Left lung (tissue), 10 donors: ENCODE measurements around the gene RYK. TPM values are rescaled to one million over a fixed set of nuclear protein-coding genes. Genes with fewer than 3 reads are reported as not detected.

Experiments
- ATAC-seq: fragments of 200-7000 bp; cut with Tn5 transposase; one replicate; pipeline ENCODE4 v1.9.1; 2020; ENCODE audit warnings: moderate library complexity
- DNase-seq, 4 donors: peaks; one replicate each; pipeline ENCODE4 v3.0.0-alpha.2; 2013 to 2020
- H3K27ac ChIP-seq, 2 donors: fragments of 200-600 bp; sonication (generic) in 1 of 2; one replicate each; pipeline versions ENCODE4 v1.5.0 to v1.8.0; 2020 to 2021
- H3K27me3 ChIP-seq, 2 donors: fragments of 200-600 bp; sonication (generic) in 1 of 2; one replicate each; pipeline versions ENCODE4 v1.5.0 to v1.8.0; 2020 to 2021
- H3K36me3 ChIP-seq, 2 donors: fragments of 200-600 bp; sonication (generic) in 1 of 2; one replicate each; pipeline versions ENCODE4 v1.5.0 to v1.8.0; 2020 to 2021
- H3K4me1 ChIP-seq, 2 donors: fragments of 200-600 bp; one replicate each; pipeline ENCODE4 v1.8.0; 2021
- H3K4me3 ChIP-seq, 2 donors: fragments of 200-600 bp; sonication (generic) in 1 of 2; one replicate each; pipeline versions ENCODE4 v1.5.0 to v1.8.0; 2020 to 2021; ENCODE audit warnings: mild to moderate bottlenecking in 1 of 2
- H3K9me3 ChIP-seq, 2 donors: fragments of 200-600 bp; sonication (generic) in 1 of 2; one replicate each; pipeline versions ENCODE4 v1.5.0 to v1.8.0; 2020 to 2021
- intact Hi-C, 2 donors: fragments of 100-400 bp; cut with DNase I; formaldehyde crosslinking; loops; one replicate each; pipeline versions ENCODE4 v1.11.2 to v1.14.2; 2022
- polyA plus RNA-seq, 6 donors: library from polyadenylated mRNA; unstranded; fragments of 120-200 nt; gene quantifications; one replicate each; pipeline ENCODE4 v1.2.1, GENCODE V29; 2013; ENCODE audit not compliant: insufficient read length in 6 of 6
- total RNA-seq, 2 donors: library from RNA; stranded (reverse); fragmentation: NEBNext Ultra II Directional; extraction: Animal tissue kit (Norgen Biotek cat#: 25700); gene quantifications; one replicate each; pipeline ENCODE4 v1.2.1, GENCODE V29; 2021
- TF ChIP-seq, protein P1 (sequence below), 2 donors: fragments of 200-600 bp; sonication (generic) in 1 of 2; IDR thresholded peaks; one replicate each; pipeline versions ENCODE4 v1.5.0 to v1.8.0; 2021; ENCODE audit warnings: antibody characterized with exemption in 2 of 2
- donor health status: DM: no; HTN: yes; CAD: no.
- donor health status: DM: no; HTN: no; CAD: no.

RYK gene
- total and polyA plus RNA-seq, 8 donors = 44.1 to 146 (median 125) TPM

DNA sequence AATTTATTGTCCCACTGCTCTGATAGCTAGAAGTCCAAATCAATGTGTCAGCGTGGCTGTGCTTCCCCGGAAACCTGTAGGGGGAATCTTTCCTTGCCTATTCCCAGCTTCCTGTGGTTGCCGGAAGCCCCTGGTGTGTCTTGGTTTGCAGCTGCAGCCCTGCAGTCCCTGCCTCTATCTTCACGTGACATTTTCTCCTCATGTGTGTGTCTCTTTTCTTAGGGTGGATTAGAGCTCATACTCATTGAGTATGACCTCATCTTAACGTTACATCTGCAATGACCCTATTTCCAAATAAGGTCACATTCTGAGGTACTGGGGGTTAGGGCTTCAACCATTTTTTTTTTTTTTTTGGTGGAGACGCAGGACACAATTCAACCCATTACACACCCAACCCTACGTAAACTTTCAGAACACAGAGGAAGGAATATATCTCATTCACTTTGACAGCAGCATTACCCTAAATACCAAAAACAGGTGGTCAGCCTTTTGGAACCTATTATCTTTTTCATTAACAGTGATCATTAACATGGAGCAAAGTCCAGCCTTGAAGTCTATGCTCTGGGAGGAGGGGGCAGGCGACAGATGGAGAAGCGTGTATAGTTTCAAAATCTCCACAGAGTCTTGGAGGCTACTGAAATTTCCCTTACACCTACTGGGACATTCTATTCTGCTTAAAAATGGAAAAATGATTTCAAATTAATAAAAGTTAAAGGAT, 88.6 kb downstream of the RYK start:
- Histone ChIP-seq H3K27me3 (no peaks in the 10 kb centered on the region), H3K4me1 (no peaks in the 10 kb centered on the region), H3K9me3 (no peaks in the 10 kb centered on the region), H3K4me3 (no peak overlapping the region), H3K27ac (no peak overlapping the region), H3K36me3 (peaks cover 0 to 35% of the 10 kb centered on the region in 2 donors)
- no peak for DNase-seq
- ATAC-seq = no peak
- TF ChIP-seq, protein P1, sequence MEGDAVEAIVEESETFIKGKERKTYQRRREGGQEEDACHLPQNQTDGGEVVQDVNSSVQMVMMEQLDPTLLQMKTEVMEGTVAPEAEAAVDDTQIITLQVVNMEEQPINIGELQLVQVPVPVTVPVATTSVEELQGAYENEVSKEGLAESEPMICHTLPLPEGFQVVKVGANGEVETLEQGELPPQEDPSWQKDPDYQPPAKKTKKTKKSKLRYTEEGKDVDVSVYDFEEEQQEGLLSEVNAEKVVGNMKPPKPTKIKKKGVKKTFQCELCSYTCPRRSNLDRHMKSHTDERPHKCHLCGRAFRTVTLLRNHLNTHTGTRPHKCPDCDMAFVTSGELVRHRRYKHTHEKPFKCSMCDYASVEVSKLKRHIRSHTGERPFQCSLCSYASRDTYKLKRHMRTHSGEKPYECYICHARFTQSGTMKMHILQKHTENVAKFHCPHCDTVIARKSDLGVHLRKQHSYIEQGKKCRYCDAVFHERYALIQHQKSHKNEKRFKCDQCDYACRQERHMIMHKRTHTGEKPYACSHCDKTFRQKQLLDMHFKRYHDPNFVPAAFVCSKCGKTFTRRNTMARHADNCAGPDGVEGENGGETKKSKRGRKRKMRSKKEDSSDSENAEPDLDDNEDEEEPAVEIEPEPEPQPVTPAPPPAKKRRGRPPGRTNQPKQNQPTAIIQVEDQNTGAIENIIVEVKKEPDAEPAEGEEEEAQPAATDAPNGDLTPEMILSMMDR (IDR thresholded peaks at IDR 0.05) = no peak
- intact Hi-C loops = no loop called here

DNA sequence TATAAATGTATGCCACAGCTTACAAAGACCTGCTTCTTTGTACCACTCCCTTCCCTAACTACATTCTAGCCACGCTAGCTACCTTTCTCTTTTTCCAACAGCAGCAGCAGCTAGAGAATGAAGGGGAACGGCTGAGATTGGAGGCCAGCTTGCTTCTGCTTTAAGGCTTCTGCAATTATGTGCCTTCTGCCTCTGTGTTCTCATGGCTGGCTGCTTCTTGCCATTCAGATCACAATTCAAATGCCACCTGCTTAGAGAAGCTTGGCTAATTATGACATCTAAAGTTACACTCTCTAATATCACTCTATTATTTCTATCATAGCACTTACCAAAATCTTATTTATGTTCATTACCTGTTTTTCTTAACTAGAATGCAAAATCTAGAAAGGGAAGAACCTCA, 95.2 kb downstream of the RYK start:
- ATAC-seq = no peak
- peaks cover 0 to 62% of the 10 kb centered on the region in 2 donors for H3K36me3 ChIP-seq
- TF ChIP-seq, protein P1 (IDR thresholded peaks at IDR 0.05) = no peak
- H3K9me3 ChIP-seq = no peaks in the 10 kb centered on the region
- no peaks in the 10 kb centered on the region for H3K27me3 ChIP-seq
- no peaks in the 10 kb centered on the region for H3K4me1 ChIP-seq
- no peak for DNase-seq
- intact Hi-C loops = no loop called here
- H3K27ac ChIP-seq = no peak overlapping the region
- no peak overlapping the region for H3K4me3 ChIP-seq

DNA sequence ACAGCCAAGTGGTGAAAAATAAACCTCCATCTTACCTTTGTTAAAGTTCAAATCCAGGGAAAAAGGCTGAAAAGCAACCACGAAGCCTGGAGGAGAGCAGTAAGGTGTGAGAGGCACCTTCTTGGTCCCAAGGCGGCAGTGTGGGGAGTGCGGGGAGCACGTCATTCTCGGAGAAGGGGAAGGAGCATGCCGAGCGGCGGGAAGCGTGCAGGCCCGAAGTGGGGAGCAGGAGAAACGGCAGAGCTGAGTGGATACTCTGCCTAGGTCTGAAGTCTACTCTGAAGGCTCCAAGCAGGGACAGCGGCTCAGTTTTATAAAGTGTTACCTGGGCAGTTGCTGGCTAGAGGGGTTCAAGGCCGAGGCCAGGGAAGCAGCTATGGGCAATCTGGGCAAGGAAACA, 96.9 kb downstream of the RYK start:
- DNase-seq = no peak
- no peak for ATAC-seq
- intact Hi-C loops = no loop called here
- Histone ChIP-seq H3K9me3 (no peaks in the 10 kb centered on the region), H3K4me3 (no peak overlapping the region), H3K27ac (no peak overlapping the region), H3K36me3 (peaks cover 0 to 53% of the 10 kb centered on the region in 2 donors), H3K4me1 (peaks cover 0 to 6% of the 10 kb centered on the region in 2 donors), H3K27me3 (no peaks in the 10 kb centered on the region)
- TF ChIP-seq, protein P1 (IDR thresholded peaks at IDR 0.05) = no peak

DNA sequence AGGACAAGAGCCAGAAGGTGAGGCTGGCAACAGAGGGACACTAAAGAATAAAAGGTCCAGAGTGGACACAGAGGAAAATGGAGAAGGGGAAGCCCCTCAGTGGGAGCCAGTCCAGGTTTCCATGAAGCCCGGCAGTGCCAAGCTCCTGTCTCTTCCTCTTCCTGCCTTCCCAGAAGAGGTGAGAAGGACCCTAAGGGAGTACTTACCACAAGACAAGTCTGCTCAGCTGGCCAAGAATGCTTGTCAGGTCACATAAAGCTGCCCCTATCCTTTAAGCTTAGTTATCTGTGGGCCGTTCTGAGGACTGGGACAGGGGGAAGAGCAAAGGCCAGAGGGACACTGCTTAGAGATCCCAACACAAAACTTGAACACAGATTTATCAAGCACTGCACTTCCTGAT, 100.2 kb downstream of the RYK start:
- Histone ChIP-seq H3K9me3 (no peaks in the 10 kb centered on the region), H3K4me3 (no peak overlapping the region), H3K4me1 (peaks cover 0 to 6% of the 10 kb centered on the region in 2 donors), H3K36me3 (peaks cover 0 to 21% of the 10 kb centered on the region in 2 donors), H3K27ac (peak overlapping the region in 1 of 2 donors; percentile 39), H3K27me3 (no peaks in the 10 kb centered on the region)
- intact Hi-C loops = no loop called here
- ATAC-seq (peak; percentile 61), DNase-seq (no peak)
- TF ChIP-seq, protein P1 (IDR thresholded peaks at IDR 0.05) = no peak

DNA sequence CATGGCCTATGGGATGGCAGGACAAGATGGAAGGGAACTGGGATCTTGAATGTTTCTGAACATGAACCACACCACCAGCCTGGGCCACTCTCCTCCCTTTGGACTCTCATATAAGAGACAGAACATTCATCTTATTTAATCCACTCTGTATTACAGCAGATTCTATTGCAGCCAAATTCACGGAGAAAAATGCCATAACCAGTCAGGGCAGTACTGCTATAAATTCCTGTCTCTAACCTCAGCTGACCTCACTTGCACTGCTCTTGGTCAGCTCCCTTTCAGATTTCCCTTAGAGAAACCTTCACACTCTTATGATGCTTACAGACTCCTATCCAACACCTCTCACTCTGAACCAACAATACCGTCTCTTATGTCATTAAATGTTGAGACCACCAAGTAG, 101.4 kb downstream of the RYK start:
- Histone ChIP-seq H3K9me3 (no peaks in the 10 kb centered on the region), H3K27me3 (no peaks in the 10 kb centered on the region), H3K4me1 (peaks cover 0 to 6% of the 10 kb centered on the region in 2 donors), H3K4me3 (no peak overlapping the region), H3K36me3 (peaks cover 0 to 9% of the 10 kb centered on the region in 2 donors), H3K27ac (no peak overlapping the region)
- no peak for DNase-seq
- TF ChIP-seq, protein P1 (IDR thresholded peaks at IDR 0.05) = no peak
- intact Hi-C loops = no loop called here
- ATAC-seq = no peak
